Measurements from ENCODE around the gene KIR3DL2. TPM values are rescaled to one million over a fixed set of nuclear protein-coding genes. Genes with fewer than 3 reads are reported as not detected.

The KIR3DL2 gene
- total RNA-seq, 1 donor from 2014 or later: not detected

Other genes starting within 250 kb of the KIR3DL2 start
- not detected in 2 replicates for gene LILRB1, start 220.0 kb upstream of the KIR3DL2 start, total RNA-seq
- gene LILRB4, start 187.5 kb upstream of the KIR3DL2 start, total RNA-seq: not detected in 2 replicates
- not detected in 2 replicates for gene KIR3DL3, start 126.0 kb upstream of the KIR3DL2 start, total RNA-seq
- gene KIR2DL3, start 111.9 kb upstream of the KIR3DL2 start, total RNA-seq: not detected in 2 replicates
- gene KIR2DL1, start 80.7 kb upstream of the KIR3DL2 start, total RNA-seq: not detected in 2 replicates
- not detected in 2 replicates for gene KIR2DL4, start 46.8 kb upstream of the KIR3DL2 start, total RNA-seq
- gene KIR3DL1, start 34.0 kb upstream of the KIR3DL2 start, total RNA-seq: not detected in 2 replicates
- not detected in 2 replicates for gene KIR2DS4, start 17.8 kb upstream of the KIR3DL2 start, total RNA-seq
- not detected in 2 replicates for gene FCAR, start 23.8 kb downstream of the KIR3DL2 start, total RNA-seq
- not detected in 2 replicates for gene NCR1, start 55.7 kb downstream of the KIR3DL2 start, total RNA-seq
- under 0.01 TPM in 1 of 2 replicates, not detected in the other for gene NLRP7, start 97.1 kb downstream of the KIR3DL2 start, total RNA-seq
- 7.3 and 9.9 TPM in 2 replicates for gene NLRP2, start 115.9 kb downstream of the KIR3DL2 start, total RNA-seq
- gene GP6, start 187.8 kb downstream of the KIR3DL2 start, total RNA-seq: not detected in 2 replicates
- 18.4 and 20.8 TPM in 2 replicates for gene RDH13, start 212.7 kb downstream of the KIR3DL2 start, total RNA-seq
- gene EPS8L1, start 225.4 kb downstream of the KIR3DL2 start, total RNA-seq: 12.6 and 15.6 TPM in 2 replicates